SK-N-SH (cell line): Measurements from ENCODE around the gene LHPP. TPM values are rescaled to one million over a fixed set of nuclear protein-coding genes. Genes with fewer than 3 reads are reported as not detected.

ENCODE experiments used
- CTCF ChIA-PET: fragments of 300-600, 350-600 bp; formaldehyde crosslinking; extraction: SDS; loops from one replicate; lab custom pipeline; 2021; lab: Yijun Ruan, JAX
- POLR2A ChIA-PET: fragments of 350-600 bp; sonication (Branson Sonifier 250); formaldehyde crosslinking; extraction: SDS; loops from one replicate; lab custom pipeline; 2020; ENCODE audit warnings: antibody characterized with exemption, inconsistent platforms; lab: Yijun Ruan, JAX
- DNase-seq: peaks from one replicate; pipeline ENCODE4 v3.0.0; 2012
- H2AFZ ChIP-seq: fragments of 200-600 bp; sonication (generic); 2 replicates; pipeline ENCODE4 v1.8.1; 2016; ENCODE audit warnings: antibody characterized with exemption, mild to moderate bottlenecking, low read depth
- H3F3A ChIP-seq: fragments of 200-600 bp; sonication (generic); replicated peaks from 2 replicates; pipeline ENCODE3; 2016; ENCODE audit warnings: antibody characterized with exemption, mild to moderate bottlenecking; ENCODE audit not compliant: insufficient read depth
- H3K27ac ChIP-seq, 2 experiments: fragments of 200-500 bp in 1 of 2; fragments of 200-600 bp in 1 of 2; sonication (Bioruptor generic) in 1 of 2; sonication (generic), shearing (Covaris generic) in 1 of 2; 2 replicates each; pipeline versions ENCODE4 v1.5.1 to v1.6.1; 2014 to 2016; ENCODE audit warnings: low read depth in 2 of 2, inconsistent platforms in 1 of 2, low read length in 1 of 2, mild to moderate bottlenecking in 1 of 2, mixed read lengths in 1 of 2
- H3K27me3 ChIP-seq: fragments of 200-600 bp; sonication (generic), shearing (Covaris generic); 2 replicates; pipeline ENCODE4 v1.6.1; 2016; ENCODE audit warnings: mixed run types; ENCODE audit not compliant: insufficient read depth
- H3K36me3 ChIP-seq, 2 experiments: fragments of 200-500 bp in 1 of 2; fragments of 200-600 bp in 1 of 2; sonication (Bioruptor generic) in 1 of 2; sonication (generic) in 1 of 2; replicated peaks in 1 of 2; 2 replicates each; pipeline versions ENCODE3 to v1.5.1; 2014 to 2016; ENCODE audit warnings: low read length in 1 of 2, mild to moderate bottlenecking in 1 of 2; ENCODE audit not compliant: insufficient read depth in 2 of 2, control insufficient read depth in 1 of 2
- H3K4me1 ChIP-seq, 2 experiments: fragments of 200-500 bp in 1 of 2; fragments of 200-600 bp in 1 of 2; sonication (Bioruptor generic) in 1 of 2; sonication (generic), shearing (Covaris generic) in 1 of 2; 2 replicates each; pipeline versions ENCODE4 v1.5.1 to v1.6.1; 2014 to 2016; ENCODE audit warnings: low read depth in 1 of 2, low read length in 1 of 2, mixed run types in 1 of 2; ENCODE audit not compliant: insufficient read depth in 2 of 2, control insufficient read depth in 1 of 2
- H3K4me2 ChIP-seq: fragments of 200-600 bp; sonication (generic), shearing (Covaris generic); 2 replicates; pipeline ENCODE4 v1.6.1; 2017; ENCODE audit warnings: mixed run types
- H3K4me3 ChIP-seq, 2 experiments: fragments of 200-500 bp in 1 of 2; fragments of 200-600 bp in 1 of 2; sonication (Bioruptor generic) in 1 of 2; sonication (generic), shearing (Covaris generic) in 1 of 2; 2 replicates each; pipeline versions ENCODE4 v1.5.1 to v1.8.1; 2014 to 2016; ENCODE audit warnings: low read depth in 2 of 2, inconsistent platforms in 1 of 2, low read length in 1 of 2, mild to moderate bottlenecking in 1 of 2, mixed read lengths in 1 of 2, moderate library complexity in 1 of 2
- H3K79me2 ChIP-seq: fragments of 200-600 bp; sonication (generic); 2 replicates; pipeline ENCODE4 v1.8.1; 2017; ENCODE audit warnings: mild to moderate bottlenecking; ENCODE audit not compliant: insufficient read depth
- H3K9ac ChIP-seq: fragments of 200-600 bp; sonication (generic); 2 replicates; pipeline ENCODE4 v1.6.1; 2017; ENCODE audit warnings: mixed run types
- H3K9me2 ChIP-seq: fragments of 200-600 bp; sonication (generic); 2 replicates; pipeline ENCODE4 v1.6.1; 2017; ENCODE audit warnings: mixed run types
- H3K9me3 ChIP-seq: fragments of 200-600 bp; sonication (generic); 2 replicates; pipeline ENCODE4 v1.6.1; 2017; ENCODE audit warnings: mixed run types, mild to moderate bottlenecking, moderate library complexity
- H4K20me1 ChIP-seq: fragments of 200-600 bp; sonication (generic); 2 replicates; pipeline ENCODE4 v1.6.1; 2017; ENCODE audit warnings: mild to moderate bottlenecking, mixed run types; ENCODE audit not compliant: insufficient read depth
- CHD2 ChIP-seq: fragments of 150-350 bp; IDR thresholded peaks from 2 replicates; pipeline ENCODE4 v1.6.1; 2018; ENCODE audit warnings: low read length; ENCODE audit not compliant: partially characterized antibody
- GATA2 ChIP-seq: sonication (generic); formaldehyde crosslinking; IDR thresholded peaks from 2 replicates; pipeline ENCODE4 v1.5.0; 2020; ENCODE audit warnings: mild to moderate bottlenecking, missing genetic modification reagents
- JUND ChIP-seq: IDR thresholded peaks from 2 replicates; pipeline ENCODE4 v1.4.0; 2012
- NRF1 ChIP-seq: IDR thresholded peaks from 2 replicates; pipeline ENCODE4 v1.6.1; 2012; ENCODE audit warnings: low read depth, mild to moderate bottlenecking, low read length
- RAD21 ChIP-seq: IDR thresholded peaks from 2 replicates; pipeline ENCODE4 v1.6.1; 2012; ENCODE audit warnings: mild to moderate bottlenecking, low read length
- TAF1 ChIP-seq: IDR thresholded peaks from 2 replicates; pipeline ENCODE4 v1.6.1; 2012; ENCODE audit warnings: low read depth, mild to moderate bottlenecking, low read length, moderate library complexity, borderline replicate concordance
- TEAD4 ChIP-seq: IDR thresholded peaks from 2 replicates; pipeline ENCODE4 v1.4.0; 2012; ENCODE audit warnings: mild to moderate bottlenecking, borderline replicate concordance; ENCODE audit not compliant: insufficient read depth
- WGBS: methylation state at CpG from one replicate; pipeline ENCODE4 v1.1.6; 2017; ENCODE audit warnings: low lambda C conversion rate; 5-methylcytosine and 5-hydroxymethylcytosine counted together
- polyA plus RNA-seq, 3 experiments: library from polyadenylated mRNA; depleted of rRNA; stranded (reverse); fragments of >200 nt; gene quantifications; 2 replicates each; pipeline ENCODE4 v1.2.3, GENCODE V29; 2012
- TF ChIP-seq, protein P1 (sequence below): IDR thresholded peaks from 2 replicates; pipeline ENCODE4 v1.4.0; 2012; ENCODE audit warnings: low read depth, borderline replicate concordance
- TF ChIP-seq, protein P2 (sequence below): fragments of 200-600 bp; sonication (generic); IDR thresholded peaks from 2 replicates; pipeline ENCODE4 v1.6.1; 2017; ENCODE audit warnings: antibody characterized with exemption, mild to moderate bottlenecking, moderate library complexity

The LHPP gene
- polyA plus RNA-seq, 1 of the 3 experiments (the other 2 are of a cell fraction), result 29.8 TPM

DNA sequence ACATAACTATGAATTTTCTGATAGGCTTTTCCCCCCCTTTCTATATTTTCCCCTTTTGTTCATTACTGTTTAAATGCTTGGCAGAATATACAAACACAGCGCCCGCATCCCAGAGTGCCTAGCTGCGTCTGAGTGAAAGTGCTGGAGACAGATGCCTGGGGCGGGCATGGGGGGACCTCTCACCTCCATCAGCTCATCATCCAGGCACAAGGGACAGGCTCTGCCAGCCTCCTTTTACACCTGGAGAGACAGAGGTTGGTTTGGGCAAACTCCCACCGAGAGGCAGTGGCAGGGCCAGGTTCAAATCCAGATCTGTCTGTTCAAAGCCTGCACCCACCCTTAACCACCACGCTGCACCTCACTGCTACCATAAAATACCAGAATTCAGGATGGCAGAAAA lies 178.0 kb downstream of the LHPP start:
- no peaks in the 10 kb centered on the region for H3K27me3 ChIP-seq
- H2AFZ ChIP-seq, result no peak overlapping the region
- ChIA-PET CTCF (interaction anchor here (1.1 kb wide), 1 partner anchor 102 kb away, joined by 3 read pairs; no protein-coding TSS in a partner anchor), POLR2A (no interaction called here)
- H4K20me1 ChIP-seq, result no peaks in the 10 kb centered on the region; the same call in 1 of the 2 replicates
- H3K27ac ChIP-seq, result no peak overlapping the region
- no peaks in the 10 kb centered on the region for H3F3A ChIP-seq
- DNase-seq, result no peak
- H3K36me3 ChIP-seq, result no peaks in the 10 kb centered on the region
- H3K9me2 ChIP-seq, result no peaks in the 10 kb centered on the region
- no peak overlapping the region for H3K9ac ChIP-seq
- no peaks in the 10 kb centered on the region for H3K79me2 ChIP-seq
- peaks cover 0 to 34% of the 10 kb centered on the region in 2 experiments; a peak in 1 of 4 replicates for H3K4me1 ChIP-seq
- no peak overlapping the region for H3K4me2 ChIP-seq
- WGBS, result 82% methylated on average over 6 of the region's 6 CpGs
- TF ChIP-seq CHD2 (no peak), JUND (no peak), TAF1 (no peak)
- TF ChIP-seq, protein P1, sequence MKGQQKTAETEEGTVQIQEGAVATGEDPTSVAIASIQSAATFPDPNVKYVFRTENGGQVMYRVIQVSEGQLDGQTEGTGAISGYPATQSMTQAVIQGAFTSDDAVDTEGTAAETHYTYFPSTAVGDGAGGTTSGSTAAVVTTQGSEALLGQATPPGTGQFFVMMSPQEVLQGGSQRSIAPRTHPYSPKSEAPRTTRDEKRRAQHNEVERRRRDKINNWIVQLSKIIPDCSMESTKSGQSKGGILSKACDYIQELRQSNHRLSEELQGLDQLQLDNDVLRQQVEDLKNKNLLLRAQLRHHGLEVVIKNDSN, result no peak
- H3K4me3 ChIP-seq, result no peak overlapping the region
- H3K9me3 ChIP-seq, result no peaks in the 10 kb centered on the region

GRCh38 chr10:124640056-124640455 lies 178.4 kb downstream of the LHPP start:
- no peak for DNase-seq
- Histone ChIP-seq H3F3A (no peaks in the 10 kb centered on the region), H3K9ac (no peak overlapping the region), H2AFZ (no peak overlapping the region), H3K4me3 (no peak overlapping the region), H3K79me2 (no peaks in the 10 kb centered on the region), H3K4me2 (no peak overlapping the region), H3K9me2 (no peaks in the 10 kb centered on the region), H3K27me3 (no peaks in the 10 kb centered on the region), H4K20me1 (no peaks in the 10 kb centered on the region; the same call in 1 of the 2 replicates), H3K4me1 (peaks cover 0 to 38% of the 10 kb centered on the region in 2 experiments; a peak in 1 of 4 replicates), H3K9me3 (no peaks in the 10 kb centered on the region), H3K27ac (no peak overlapping the region), H3K36me3 (no peaks in the 10 kb centered on the region)
- WGBS, result 100% methylated on average over 2 of the region's 7 CpGs
- ChIA-PET CTCF (interaction anchor here (1.0 to 1.1 kb wide), 2 partner anchors 21 to 102 kb away, joined by 3 read pairs; no protein-coding TSS in a partner anchor), POLR2A (no interaction called here)
- TF ChIP-seq NRF1 (no peak), GATA2 (CRISPR knock-in tag) (no peak), JUND (no peak), RAD21 (no peak), TEAD4 (no peak)
- TF ChIP-seq, protein P2, sequence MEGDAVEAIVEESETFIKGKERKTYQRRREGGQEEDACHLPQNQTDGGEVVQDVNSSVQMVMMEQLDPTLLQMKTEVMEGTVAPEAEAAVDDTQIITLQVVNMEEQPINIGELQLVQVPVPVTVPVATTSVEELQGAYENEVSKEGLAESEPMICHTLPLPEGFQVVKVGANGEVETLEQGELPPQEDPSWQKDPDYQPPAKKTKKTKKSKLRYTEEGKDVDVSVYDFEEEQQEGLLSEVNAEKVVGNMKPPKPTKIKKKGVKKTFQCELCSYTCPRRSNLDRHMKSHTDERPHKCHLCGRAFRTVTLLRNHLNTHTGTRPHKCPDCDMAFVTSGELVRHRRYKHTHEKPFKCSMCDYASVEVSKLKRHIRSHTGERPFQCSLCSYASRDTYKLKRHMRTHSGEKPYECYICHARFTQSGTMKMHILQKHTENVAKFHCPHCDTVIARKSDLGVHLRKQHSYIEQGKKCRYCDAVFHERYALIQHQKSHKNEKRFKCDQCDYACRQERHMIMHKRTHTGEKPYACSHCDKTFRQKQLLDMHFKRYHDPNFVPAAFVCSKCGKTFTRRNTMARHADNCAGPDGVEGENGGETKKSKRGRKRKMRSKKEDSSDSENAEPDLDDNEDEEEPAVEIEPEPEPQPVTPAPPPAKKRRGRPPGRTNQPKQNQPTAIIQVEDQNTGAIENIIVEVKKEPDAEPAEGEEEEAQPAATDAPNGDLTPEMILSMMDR, result no peak
